ENCODE results near the gene POPDC3.

POPDC3 gene

DNA sequence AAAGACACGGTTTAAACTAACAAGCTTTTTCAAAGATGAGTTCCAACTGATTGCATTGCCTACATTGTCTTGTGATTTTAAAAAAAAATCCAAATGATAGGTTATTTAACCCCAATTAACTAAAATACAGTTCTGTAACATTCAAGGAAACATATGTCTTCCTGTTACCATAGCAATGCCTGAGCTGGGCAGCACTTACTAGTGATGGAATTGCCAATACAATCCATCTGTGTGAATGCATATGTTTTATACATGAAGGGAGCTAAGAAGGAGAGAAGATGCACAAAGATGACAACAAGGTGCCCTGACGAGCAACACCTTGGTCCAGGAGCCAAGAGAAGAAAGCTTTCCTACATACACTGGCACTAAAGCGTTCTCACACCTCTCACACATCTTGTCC is 68.7 kb downstream of the POPDC3 start:
- DNase-seq (ENCODE audit: low spot score) = no peak
- in situ Hi-C loops (cut with MboI; ENCODE audit: low pct_unique_long_range_greater_than_20kb, low sequenced_read_pairs, unreplicated experiment) = loop anchor here (25.0 kb wide), 1 partner anchor 101 kb away; no protein-coding TSS in a partner anchor
- TF ChIP-seq, protein P1, sequence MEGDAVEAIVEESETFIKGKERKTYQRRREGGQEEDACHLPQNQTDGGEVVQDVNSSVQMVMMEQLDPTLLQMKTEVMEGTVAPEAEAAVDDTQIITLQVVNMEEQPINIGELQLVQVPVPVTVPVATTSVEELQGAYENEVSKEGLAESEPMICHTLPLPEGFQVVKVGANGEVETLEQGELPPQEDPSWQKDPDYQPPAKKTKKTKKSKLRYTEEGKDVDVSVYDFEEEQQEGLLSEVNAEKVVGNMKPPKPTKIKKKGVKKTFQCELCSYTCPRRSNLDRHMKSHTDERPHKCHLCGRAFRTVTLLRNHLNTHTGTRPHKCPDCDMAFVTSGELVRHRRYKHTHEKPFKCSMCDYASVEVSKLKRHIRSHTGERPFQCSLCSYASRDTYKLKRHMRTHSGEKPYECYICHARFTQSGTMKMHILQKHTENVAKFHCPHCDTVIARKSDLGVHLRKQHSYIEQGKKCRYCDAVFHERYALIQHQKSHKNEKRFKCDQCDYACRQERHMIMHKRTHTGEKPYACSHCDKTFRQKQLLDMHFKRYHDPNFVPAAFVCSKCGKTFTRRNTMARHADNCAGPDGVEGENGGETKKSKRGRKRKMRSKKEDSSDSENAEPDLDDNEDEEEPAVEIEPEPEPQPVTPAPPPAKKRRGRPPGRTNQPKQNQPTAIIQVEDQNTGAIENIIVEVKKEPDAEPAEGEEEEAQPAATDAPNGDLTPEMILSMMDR (IDR thresholded peaks at IDR 0.05; ENCODE audit: extremely low read depth, insufficient read depth, missing control alignments) = no peak

DNA sequence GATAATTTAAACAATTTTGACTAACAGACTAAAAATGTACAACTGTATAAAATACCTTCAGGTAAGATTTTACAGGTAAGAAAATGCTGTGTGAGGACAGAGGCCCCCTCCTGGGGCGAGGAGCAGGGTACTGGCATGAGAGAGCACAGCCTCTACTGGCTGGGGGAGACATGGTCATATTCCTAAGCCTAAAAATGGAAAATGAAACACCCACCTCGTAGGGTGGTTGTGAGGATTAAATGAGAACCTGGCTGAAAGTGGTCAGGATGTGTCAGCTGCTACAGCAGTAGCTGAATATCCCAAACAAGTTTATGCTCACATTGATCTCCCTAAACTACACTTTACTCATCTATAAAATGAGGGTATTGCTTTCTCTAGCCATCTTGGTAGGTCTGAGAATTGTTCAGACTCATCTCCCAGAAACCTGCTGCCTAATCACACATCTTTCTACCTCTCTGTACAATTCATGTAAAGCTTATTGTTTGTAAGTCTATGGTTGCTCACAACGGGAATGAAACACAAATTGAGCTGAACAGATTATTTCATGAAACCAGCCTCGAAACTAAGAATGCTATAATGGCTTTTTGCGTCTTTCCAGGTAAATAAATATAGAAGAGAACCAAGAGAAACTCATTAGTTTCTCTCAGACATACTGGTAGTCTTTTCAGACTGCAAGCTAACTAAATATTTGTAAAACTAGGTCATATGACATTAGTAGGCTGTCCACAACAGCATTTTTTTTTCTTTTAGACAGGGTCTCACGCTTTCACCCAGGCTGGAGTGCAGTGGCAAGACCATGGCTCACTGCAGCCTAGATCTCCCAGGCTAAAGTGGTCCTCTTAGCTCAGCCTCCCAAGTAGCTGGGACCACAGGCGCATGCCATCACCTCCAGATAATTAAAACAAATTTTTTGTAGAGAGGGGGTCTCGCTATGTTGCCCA is 69.6 kb downstream of the POPDC3 start:
- TF ChIP-seq, protein P1 (IDR thresholded peaks at IDR 0.05; ENCODE audit: extremely low read depth, insufficient read depth, missing control alignments) = no peak
- no peak for DNase-seq (ENCODE audit: low spot score)
- in situ Hi-C loops (cut with MboI; ENCODE audit: low pct_unique_long_range_greater_than_20kb, low sequenced_read_pairs, unreplicated experiment) = loop anchor here (25.0 kb wide), 1 partner anchor 102 kb away; no protein-coding TSS in a partner anchor

DNA sequence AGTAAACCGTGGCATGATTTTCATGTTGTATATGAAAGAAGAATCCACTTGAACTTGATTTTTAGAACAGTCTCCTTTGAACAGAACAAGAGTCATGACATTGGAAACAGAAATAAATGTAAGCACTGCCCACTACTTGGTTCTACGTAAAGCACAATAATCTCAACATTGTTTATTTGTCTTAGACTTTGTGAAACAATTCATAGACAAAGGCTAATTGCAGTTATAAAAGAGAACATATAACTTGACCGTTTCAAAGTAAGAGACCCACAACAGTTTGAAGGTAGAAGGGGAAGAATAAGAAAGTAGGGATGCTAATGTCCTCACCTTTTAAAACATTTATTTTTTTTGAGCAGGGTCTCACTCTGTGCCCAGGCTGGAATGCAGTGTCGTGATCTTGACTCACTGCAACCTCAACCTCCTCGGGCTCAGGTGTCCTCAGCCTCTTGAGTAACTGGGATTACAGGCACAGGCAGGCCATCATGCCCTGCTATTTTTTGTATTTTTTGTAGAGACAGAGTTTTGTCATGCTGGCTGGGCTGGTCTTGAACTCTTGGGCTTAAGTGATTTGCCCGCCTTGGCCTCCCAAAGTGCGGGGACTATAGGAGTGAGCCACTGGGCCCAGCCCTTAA is 71.1 kb downstream of the POPDC3 start:
- in situ Hi-C loops (cut with MboI; ENCODE audit: low pct_unique_long_range_greater_than_20kb, low sequenced_read_pairs, unreplicated experiment) = loop anchor here (25.0 kb wide), 1 partner anchor 104 kb away; no protein-coding TSS in a partner anchor
- no peak for DNase-seq (ENCODE audit: low spot score)
- TF ChIP-seq, protein P1 (IDR thresholded peaks at IDR 0.05; ENCODE audit: extremely low read depth, insufficient read depth, missing control alignments) = no peak
